Transverse colon (tissue), 4 donors: Measurements from ENCODE around the gene ROBO1. TPM values are rescaled to one million over a fixed set of nuclear protein-coding genes. Genes with fewer than 3 reads are reported as not detected.

Experiments used
- DNase-seq: peaks from one replicate; pipeline ENCODE4 v3.0.0-alpha.2; 2019
- H3K27ac ChIP-seq, 4 donors: fragments of 200-600 bp; sonication (generic); 2 replicates each; pipeline ENCODE4 v1.5.1; 2016 to 2018; ENCODE audit warnings: inconsistent platforms in 4 of 4
- H3K27me3 ChIP-seq: fragments of 200-600 bp; sonication (generic); 2 replicates; pipeline ENCODE4 v1.5.1; 2017; ENCODE audit warnings: inconsistent platforms
- H3K36me3 ChIP-seq, 4 donors: fragments of 200-600 bp; sonication (generic); 2 replicates each; pipeline ENCODE4 v1.5.1; 2017 to 2019; ENCODE audit warnings: inconsistent platforms in 4 of 4
- H3K4me1 ChIP-seq, 4 donors: fragments of 200-600 bp; sonication (generic); 2 replicates each; pipeline ENCODE4 v1.5.1; 2017 to 2020; ENCODE audit warnings: inconsistent platforms in 4 of 4
- H3K4me3 ChIP-seq, 4 donors: fragments of 200-600 bp; sonication (generic); 1 replicate in 1 of 4; 2 replicates in 3 of 4; pipeline versions ENCODE4 v1.5.1 to v1.6.1; 2017 to 2019; ENCODE audit warnings: inconsistent platforms in 4 of 4
- H3K9me3 ChIP-seq, 2 donors: fragments of 200-600 bp; sonication (generic); 2 replicates each; pipeline ENCODE4 v1.5.1; 2017 to 2019; ENCODE audit warnings: inconsistent platforms in 2 of 2
- EP300 ChIP-seq: sonication (generic); formaldehyde crosslinking; IDR thresholded peaks from one replicate; pipeline ENCODE4 v1.6.1; 2017; ENCODE audit warnings: antibody characterized with exemption, low read depth
- POLR2A ChIP-seq: fragments of 450-650 bp; IDR thresholded peaks from one replicate; pipeline ENCODE4 v1.6.1; 2016; ENCODE audit warnings: antibody characterized with exemption, mild to moderate bottlenecking, moderate library complexity
- POLR2AphosphoS5 ChIP-seq, 3 donors: sonication (generic); formaldehyde crosslinking; IDR thresholded peaks; one replicate each; pipeline ENCODE4 v1.6.1; 2016; ENCODE audit warnings: antibody characterized with exemption in 3 of 3
- WGBS, 2 donors: methylation state at CpG; one replicate each; pipeline ENCODE4 v1.1.5; 2018; ENCODE audit warnings: low coverage in 1 of 2; 5-methylcytosine and 5-hydroxymethylcytosine counted together
- in situ Hi-C, 4 donors: fragments of 200-750 bp; cut with MboI; loops; one replicate each; pipeline versions ENCODE4 v1.15.0 to v1.15.1; 2017; ENCODE audit warnings: low sequenced_read_pairs in 3 of 4, low pct_ligation_motif_present in 1 of 4, low pct_unique_long_range_greater_than_20kb in 1 of 4
- intact Hi-C: fragments of 100-400 bp; cut with DNase I; formaldehyde crosslinking; loops from one replicate; pipeline ENCODE4 v1.15.1; 2023; ENCODE audit warnings: low total_unique reads
- total RNA-seq, 4 donors: library from RNA; depleted of rRNA; stranded (reverse); fragments of >200 nt; gene quantifications; one replicate each; pipeline ENCODE4 v1.1.0, GENCODE V29; 2016
- TF ChIP-seq, protein P1 (sequence below), 5 experiments: fragments of 200-600 bp in 3 of 5; fragments of 450-650 bp in 2 of 5; sonication (generic) in 3 of 5; IDR thresholded peaks; 1 replicate in 2 of 5; 2 replicates in 3 of 5; pipeline ENCODE4 v1.5.1; 2016 to 2017; ENCODE audit warnings: antibody characterized with exemption in 5 of 5, inconsistent platforms in 3 of 5, mild to moderate bottlenecking in 2 of 5, moderate library complexity in 1 of 5

The ROBO1 gene
- total RNA-seq, 4 donors from 2014 or later = 7.6 to 68.7 (median 9.1) TPM

DNA sequence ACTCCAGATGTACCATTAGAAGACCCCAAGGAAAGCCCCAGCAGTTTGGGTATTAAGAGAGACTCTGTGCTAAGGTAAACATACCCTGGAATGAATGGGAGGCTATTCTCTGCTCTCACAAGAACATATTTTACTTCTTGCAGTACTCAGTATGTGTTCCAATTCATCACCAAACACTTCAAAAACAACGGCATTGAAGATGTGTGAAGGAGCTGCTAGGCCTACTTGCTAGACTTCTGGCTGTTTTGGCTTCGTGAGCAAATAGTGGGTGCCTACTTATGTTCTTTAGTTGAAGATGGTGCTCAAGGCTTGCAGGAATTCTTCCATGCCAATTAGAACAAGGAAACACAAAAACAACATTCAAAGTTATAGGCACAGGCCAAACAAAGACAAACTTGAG, 514.5 kb downstream of the ROBO1 start:
- intact Hi-C loops = no loop called here
- TF ChIP-seq, protein P1, sequence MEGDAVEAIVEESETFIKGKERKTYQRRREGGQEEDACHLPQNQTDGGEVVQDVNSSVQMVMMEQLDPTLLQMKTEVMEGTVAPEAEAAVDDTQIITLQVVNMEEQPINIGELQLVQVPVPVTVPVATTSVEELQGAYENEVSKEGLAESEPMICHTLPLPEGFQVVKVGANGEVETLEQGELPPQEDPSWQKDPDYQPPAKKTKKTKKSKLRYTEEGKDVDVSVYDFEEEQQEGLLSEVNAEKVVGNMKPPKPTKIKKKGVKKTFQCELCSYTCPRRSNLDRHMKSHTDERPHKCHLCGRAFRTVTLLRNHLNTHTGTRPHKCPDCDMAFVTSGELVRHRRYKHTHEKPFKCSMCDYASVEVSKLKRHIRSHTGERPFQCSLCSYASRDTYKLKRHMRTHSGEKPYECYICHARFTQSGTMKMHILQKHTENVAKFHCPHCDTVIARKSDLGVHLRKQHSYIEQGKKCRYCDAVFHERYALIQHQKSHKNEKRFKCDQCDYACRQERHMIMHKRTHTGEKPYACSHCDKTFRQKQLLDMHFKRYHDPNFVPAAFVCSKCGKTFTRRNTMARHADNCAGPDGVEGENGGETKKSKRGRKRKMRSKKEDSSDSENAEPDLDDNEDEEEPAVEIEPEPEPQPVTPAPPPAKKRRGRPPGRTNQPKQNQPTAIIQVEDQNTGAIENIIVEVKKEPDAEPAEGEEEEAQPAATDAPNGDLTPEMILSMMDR (IDR thresholded peaks at IDR 0.05) = no peak
- TF ChIP-seq POLR2A = no peak
- TF ChIP-seq POLR2AphosphoS5 (IDR thresholded peaks at IDR 0.05) = no peak
- TF ChIP-seq EP300 = no peak
- Histone ChIP-seq H3K4me1 (no peaks in the 10 kb centered on the region), H3K4me3 (no peak overlapping the region), H3K27me3 (no peaks in the 10 kb centered on the region), H3K36me3 (no peaks in the 10 kb centered on the region), H3K9me3 (no peaks in the 10 kb centered on the region), H3K27ac (no peak overlapping the region)
- WGBS, 2 donors = 63 to 66% methylated on average over 2 of the region's 2 CpGs
- in situ Hi-C loops = no loop called here
- no peak for DNase-seq

DNA sequence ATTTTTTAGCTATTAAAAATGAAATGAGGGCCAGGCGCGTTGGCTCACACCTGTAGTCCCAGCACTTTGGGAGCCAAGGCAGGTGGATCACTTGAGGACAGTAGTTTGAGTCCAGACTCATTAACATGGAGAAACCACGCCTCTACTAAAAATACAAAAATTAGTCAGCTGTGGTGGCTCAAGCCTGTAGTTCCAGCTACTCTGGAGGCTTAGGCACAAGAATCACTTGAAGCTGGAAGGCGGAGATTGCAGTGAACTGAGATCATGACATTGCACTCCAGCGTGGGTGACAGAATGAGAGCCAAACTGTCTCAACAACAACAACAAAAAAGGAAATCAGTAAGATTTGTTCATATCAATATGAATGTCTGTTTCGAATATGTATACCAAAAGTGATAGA, 517.1 kb downstream of the ROBO1 start:
- 74 to 76% methylated on average over 6 of the region's 6 CpGs for WGBS, 2 donors
- no peak overlapping the region for H3K4me3 ChIP-seq
- DNase-seq = no peak
- in situ Hi-C loops (no loop called here), intact Hi-C loops (no loop called here)
- H3K36me3 ChIP-seq = no peaks in the 10 kb centered on the region
- TF ChIP-seq, protein P1 (IDR thresholded peaks at IDR 0.05) = no peak
- TF ChIP-seq POLR2AphosphoS5 (IDR thresholded peaks at IDR 0.05) (no peak), EP300 (no peak), POLR2A (no peak)
- no peaks in the 10 kb centered on the region for H3K4me1 ChIP-seq
- H3K9me3 ChIP-seq = no peaks in the 10 kb centered on the region
- H3K27ac ChIP-seq = no peak overlapping the region
- no peaks in the 10 kb centered on the region for H3K27me3 ChIP-seq

DNA sequence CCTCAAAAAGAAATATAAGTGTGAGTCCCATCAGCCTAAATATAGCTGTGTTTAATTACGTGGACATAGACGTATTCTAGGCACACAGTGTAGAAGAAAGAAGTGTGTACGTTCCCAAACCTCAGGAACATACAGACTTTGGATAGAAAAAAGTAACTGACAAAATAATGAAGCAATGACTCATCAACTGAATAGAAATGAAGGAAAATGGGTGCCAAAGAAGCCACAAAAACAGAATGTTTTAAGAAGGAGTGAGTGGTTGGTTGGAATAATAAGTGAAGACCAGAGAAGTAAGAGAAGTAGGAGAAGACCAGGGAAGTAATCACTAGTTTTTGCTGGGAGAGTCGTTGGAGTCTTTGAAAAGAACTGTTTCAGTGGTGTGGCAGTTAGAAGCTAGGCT, 518.1 kb downstream of the ROBO1 start:
- H3K4me1 ChIP-seq = no peaks in the 10 kb centered on the region
- no peak overlapping the region for H3K27ac ChIP-seq
- no peaks in the 10 kb centered on the region for H3K9me3 ChIP-seq
- TF ChIP-seq EP300 (no peak), POLR2A (no peak), POLR2AphosphoS5 (IDR thresholded peaks at IDR 0.05) (no peak)
- TF ChIP-seq, protein P1 (IDR thresholded peaks at IDR 0.05) = no peak
- in situ Hi-C loops = no loop called here
- no peaks in the 10 kb centered on the region for H3K36me3 ChIP-seq
- DNase-seq = no peak
- H3K4me3 ChIP-seq = no peak overlapping the region
- no peaks in the 10 kb centered on the region for H3K27me3 ChIP-seq
- intact Hi-C loops = no loop called here
- 67 to 74% methylated on average over 4 of the region's 4 CpGs for WGBS, 2 donors

DNA sequence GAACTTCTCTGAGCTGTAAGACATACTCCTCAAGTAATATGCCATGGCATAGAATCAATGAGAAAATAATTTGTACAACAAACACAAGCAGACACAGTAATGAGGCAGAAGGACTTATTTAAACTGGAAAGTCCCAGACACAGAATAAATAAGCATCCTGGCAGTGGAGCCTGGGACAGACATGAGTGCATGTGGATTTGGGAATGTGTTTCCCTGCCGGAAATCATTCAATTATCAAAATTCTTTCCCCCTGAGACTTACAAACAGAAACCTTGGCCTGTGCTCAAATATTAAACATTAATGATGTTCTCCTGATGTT, 520.1 kb downstream of the ROBO1 start:
- 10 to 36% methylated on average over 1 of the region's 1 CpG for whole genome bisulfite sequencing, 2 donors
- intact Hi-C loops = no loop called here

More for the DNA sequence above, 520.1 kb downstream of the ROBO1 start:
- H3K27ac ChIP-seq = peak overlapping the region in 2 of 4 donors; percentile 5 to 9
- H3K4me1 ChIP-seq = no peaks in the 10 kb centered on the region
- in situ Hi-C loops = no loop called here
- no peak for DNase-seq
- no peaks in the 10 kb centered on the region for H3K36me3 ChIP-seq
- H3K4me3 ChIP-seq = no peak overlapping the region
- H3K9me3 ChIP-seq = no peaks in the 10 kb centered on the region
- no peak for TF ChIP-seq EP300
- TF ChIP-seq POLR2AphosphoS5 (IDR thresholded peaks at IDR 0.05) = no peak
- TF ChIP-seq, protein P1 (IDR thresholded peaks at IDR 0.05) = no peak
- TF ChIP-seq POLR2A = no peak
- H3K27me3 ChIP-seq = no peaks in the 10 kb centered on the region
